K562 (cell line): ENCODE measurements around the gene KCNAB1. TPM values are rescaled to one million over a fixed set of nuclear protein-coding genes. Genes with fewer than 3 reads are reported as not detected.

Experiments
- CBX1 ChIP-seq: sonication (generic); IDR thresholded peaks from 2 replicates; pipeline ENCODE4 v1.6.1; 2016; ENCODE audit warnings: antibody characterized with exemption, low read depth, mild to moderate bottlenecking
- CBX2 ChIP-seq: fragments of 200-600 bp; sonication (generic); IDR thresholded peaks from one replicate; pipeline ENCODE4 v1.6.1; 2012; ENCODE audit warnings: mild to moderate bottlenecking, low read length, inconsistent platforms; ENCODE audit not compliant: insufficient read depth, poor library complexity, severe bottlenecking
- CC2D1A ChIP-seq: fragments of 450-650 bp; IDR thresholded peaks from 2 replicates; pipeline ENCODE4 v1.6.1; 2017; ENCODE audit warnings: mild to moderate bottlenecking
- CCNT2 ChIP-seq: IDR thresholded peaks from 2 replicates; pipeline ENCODE4 v1.6.1; 2011; ENCODE audit warnings: borderline replicate concordance, low read depth, mild to moderate bottlenecking, moderate library complexity, mixed read lengths, low read length; ENCODE audit not compliant: insufficient read length; ENCODE audit errors: extremely low read depth
- HMG20A ChIP-seq: fragments of 450-650 bp; formaldehyde crosslinking; conservative IDR thresholded peaks from 2 replicates; pipeline ENCODE4 v1.4.0; 2020; ENCODE audit warnings: mild to moderate bottlenecking, mixed read lengths
- HMGN3 ChIP-seq: IDR thresholded peaks from 2 replicates; pipeline ENCODE4 v1.6.1; 2011; ENCODE audit warnings: borderline replicate concordance, low read depth, mild to moderate bottlenecking, mixed read lengths, low read length; ENCODE audit not compliant: insufficient read length; ENCODE audit errors: extremely low read depth
- ZNF184 ChIP-seq: sonication (generic); formaldehyde crosslinking; IDR thresholded peaks from 2 replicates; pipeline ENCODE4 v1.5.0; 2020; ENCODE audit warnings: missing genetic modification reagents
- ZNF408 ChIP-seq: fragments of 250-450 bp; sonication (Bioruptor Pico); IDR thresholded peaks from 2 replicates; pipeline ENCODE4 v1.4.0; 2020; ENCODE audit warnings: low read depth, mild to moderate bottlenecking, moderate library complexity
- ZNF512 ChIP-seq: IDR thresholded peaks from 2 replicates; pipeline ENCODE4 v1.6.1; 2016; ENCODE audit warnings: missing genetic modification characterization, missing compliant biosample characterization
- polyA plus RNA-seq, 8 experiments: library from polyadenylated mRNA; depleted of rRNA in 4 of 8; stranded (reverse) in 5 of 8; unstranded in 3 of 8; fragments of >200 nt; fragmentation: Nextera tagmentation in 2 of 8; fragmentation: Illumina TruSeq in 1 of 8; extraction: Ambion mirVana in 2 of 8; extraction: Trizol in 1 of 8; gene quantifications; 2 replicates each; pipeline versions ENCODE4 v1.2.1 to v1.2.3, GENCODE V29; 2011 to 2014; ENCODE audit warnings: inconsistent platforms in 1 of 8, missing spikeins in 1 of 8
- total RNA-seq, 7 experiments: library from RNA; depleted of rRNA in 6 of 7; stranded (reverse); fragments of >200 nt in 6 of 7; fragmentation: Illumina TruSeq in 2 of 7; extraction: Trizol in 2 of 7; gene quantifications; 2 replicates each; pipeline versions ENCODE4 v1.2.1 to v1.2.3, GENCODE V29; 2011 to 2021; ENCODE audit warnings: low replicate concordance in 1 of 7
- TF ChIP-seq, protein P1 (sequence below): fragments of 250-450 bp; sonication (Bioruptor Pico); IDR thresholded peaks from 2 replicates; pipeline ENCODE4 v1.9.0; 2021; ENCODE audit warnings: mild to moderate bottlenecking
- TF ChIP-seq, protein P2 (sequence below): fragments of 200-800 bp; sonication (Bioruptor generic); IDR thresholded peaks from 2 replicates; pipeline ENCODE4 v1.6.1; 2017; ENCODE audit warnings: missing genetic modification characterization, missing compliant biosample characterization

Gene KCNAB1
- total and polyA plus RNA-seq, 9 of the 15 experiments (the other 6 are each of a cell fraction or from before 2014, with no cell fraction given), result 0.14 to 1.2 (median 0.51) TPM

DNA sequence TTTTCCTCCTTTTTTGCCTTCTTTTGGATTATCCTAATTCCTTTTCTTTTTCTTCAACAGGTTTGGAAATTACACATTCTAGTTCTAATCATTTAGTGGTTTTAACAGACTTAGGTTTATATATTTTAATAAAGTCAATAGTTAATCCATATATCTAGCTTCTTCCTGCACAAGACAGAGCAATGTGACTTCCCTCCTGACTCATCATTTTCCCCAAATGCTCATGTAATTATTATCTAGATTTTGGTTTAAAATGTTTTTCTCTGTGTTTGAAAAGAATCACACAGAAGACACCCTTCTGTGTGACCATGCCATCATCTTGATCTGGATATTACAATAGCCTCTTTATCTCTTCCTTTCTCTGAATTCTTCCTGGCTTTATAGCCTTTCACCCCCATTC lies 463.1 kb downstream of the KCNAB1 start (continued):
- TF ChIP-seq ZNF184 (CRISPR knock-in tag) (no peak), CBX1 (no peak), ZNF512 (tag) (0 out of 2 replicates have a peak, but pooled peaks have one; percentile 53), HMG20A (CRISPR knock-in tag) (no peak), ZNF408 (CRISPR knock-in tag) (no peak), HMGN3 (no peak), CBX2 (no peak), CC2D1A (no peak), CCNT2 (no peak)
- TF ChIP-seq, protein P1, sequence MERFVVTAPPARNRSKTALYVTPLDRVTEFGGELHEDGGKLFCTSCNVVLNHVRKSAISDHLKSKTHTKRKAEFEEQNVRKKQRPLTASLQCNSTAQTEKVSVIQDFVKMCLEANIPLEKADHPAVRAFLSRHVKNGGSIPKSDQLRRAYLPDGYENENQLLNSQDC (CRISPR knock-in tag), result no peak
- TF ChIP-seq, protein P2, sequence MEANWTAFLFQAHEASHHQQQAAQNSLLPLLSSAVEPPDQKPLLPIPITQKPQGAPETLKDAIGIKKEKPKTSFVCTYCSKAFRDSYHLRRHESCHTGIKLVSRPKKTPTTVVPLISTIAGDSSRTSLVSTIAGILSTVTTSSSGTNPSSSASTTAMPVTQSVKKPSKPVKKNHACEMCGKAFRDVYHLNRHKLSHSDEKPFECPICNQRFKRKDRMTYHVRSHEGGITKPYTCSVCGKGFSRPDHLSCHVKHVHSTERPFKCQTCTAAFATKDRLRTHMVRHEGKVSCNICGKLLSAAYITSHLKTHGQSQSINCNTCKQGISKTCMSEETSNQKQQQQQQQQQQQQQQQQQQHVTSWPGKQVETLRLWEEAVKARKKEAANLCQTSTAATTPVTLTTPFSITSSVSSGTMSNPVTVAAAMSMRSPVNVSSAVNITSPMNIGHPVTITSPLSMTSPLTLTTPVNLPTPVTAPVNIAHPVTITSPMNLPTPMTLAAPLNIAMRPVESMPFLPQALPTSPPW (CRISPR knock-in tag), result no peak
